H1 (cell line): ENCODE results near the gene TIMELESS. TPM values are rescaled to one million over a fixed set of nuclear protein-coding genes. Genes with fewer than 3 reads are reported as not detected.
"Not testable (repeated sequence)": the region's sequence is repeated elsewhere in the genome, so short reads cannot be mapped to it uniquely, and the experiment has no call there.

ENCODE experiments used
- CTCF ChIA-PET: fragments of 300-600 bp; sonication (Branson Sonifier 250); formaldehyde crosslinking; loops from one replicate; lab custom pipeline; 2021; ENCODE audit not compliant: partially characterized antibody; lab: Charles Lee
- POLR2A ChIA-PET: fragments of 300-600 bp; sonication (Branson Sonifier 250); formaldehyde crosslinking; loops from one replicate; lab custom pipeline; 2021; ENCODE audit warnings: inconsistent platforms; ENCODE audit not compliant: partially characterized antibody; lab: Charles Lee
- DNase-seq, 2 experiments: peaks; one replicate each; pipeline versions ENCODE4 v3.0.0 to v3.0.0-alpha.2; 2010 to 2022; ENCODE audit warnings: low spot score in 2 of 2, low read depth in 1 of 2, mixed read lengths in 1 of 2
- FAIRE-seq: peaks from 2 replicates; lab custom pipeline; 2011; peaks lifted over from hg19 to GRCh38; lab: Jason Lieb, UNC
- H2AFZ ChIP-seq: 2 replicates; pipeline ENCODE4 v1.8.1; 2012; ENCODE audit warnings: low read length, inconsistent platforms
- H2AK5ac ChIP-seq: 2 replicates; pipeline ENCODE4 v1.6.1; 2013; ENCODE audit warnings: low read depth, low read length
- H2BK120ac ChIP-seq: replicated peaks from 2 replicates; pipeline ENCODE3; 2013; ENCODE audit warnings: low read depth, low read length, inconsistent platforms
- H2BK12ac ChIP-seq: 2 replicates; pipeline ENCODE4 v1.6.1; 2013; ENCODE audit warnings: low read depth, low read length
- H2BK15ac ChIP-seq: 2 replicates; pipeline ENCODE4 v1.6.1; 2013; ENCODE audit warnings: low read length
- H2BK20ac ChIP-seq: 2 replicates; pipeline ENCODE4 v1.6.1; 2013; ENCODE audit warnings: low read length
- H2BK5ac ChIP-seq: 2 replicates; pipeline ENCODE4 v1.6.1; 2013; ENCODE audit warnings: low read depth, low read length
- H3K14ac ChIP-seq: 2 replicates; pipeline ENCODE4 v1.6.1; 2013; ENCODE audit warnings: inconsistent platforms; ENCODE audit not compliant: insufficient read length
- H3K18ac ChIP-seq: 2 replicates; pipeline ENCODE4 v1.6.1; 2013; ENCODE audit warnings: low read length; ENCODE audit errors: extremely low read depth
- H3K23ac ChIP-seq: 2 replicates; pipeline ENCODE4 v1.6.1; 2013; ENCODE audit warnings: inconsistent platforms; ENCODE audit not compliant: insufficient read length
- H3K23me2 ChIP-seq: 2 replicates; pipeline ENCODE4 v1.6.1; 2013; ENCODE audit warnings: low read depth, low read length
- H3K27ac ChIP-seq: 2 replicates; pipeline ENCODE4 v1.6.1; 2011; ENCODE audit warnings: low read depth, low read length, inconsistent platforms
- H3K27me3 ChIP-seq, 4 experiments: replicated peaks in 1 of 4; 1 replicate in 1 of 4; 2 replicates in 3 of 4; pipeline versions ENCODE4 v1.6.1 to v1.8.1; 2011 to 2013; ENCODE audit warnings: low read length in 3 of 4, mild to moderate bottlenecking in 3 of 4, inconsistent platforms in 2 of 4, mixed read lengths in 2 of 4, moderate library complexity in 1 of 4; ENCODE audit not compliant: control insufficient read depth in 3 of 4, insufficient read depth in 3 of 4; ENCODE audit errors: extremely low read depth in 1 of 4
- H3K36me3 ChIP-seq, 4 experiments: 2 replicates each; pipeline versions ENCODE4 v1.6.1 to v1.8.1; 2011 to 2013; ENCODE audit warnings: mild to moderate bottlenecking in 4 of 4, low read length in 3 of 4, moderate library complexity in 2 of 4, control low read depth in 1 of 4, inconsistent platforms in 1 of 4; ENCODE audit not compliant: insufficient read depth in 4 of 4, control insufficient read depth in 2 of 4
- H3K4ac ChIP-seq: replicated peaks from 2 replicates; pipeline ENCODE3; 2013; ENCODE audit warnings: low read length, low read depth, mixed read lengths, inconsistent platforms; ENCODE audit not compliant: insufficient read length
- H3K4me1 ChIP-seq, 4 experiments: replicated peaks in 1 of 4; 1 replicate in 1 of 4; 2 replicates in 3 of 4; pipeline versions ENCODE4 v1.6.1 to v1.8.1; 2011 to 2013; ENCODE audit warnings: low read length in 3 of 4, inconsistent platforms in 2 of 4, mixed read lengths in 1 of 4; ENCODE audit not compliant: insufficient read depth in 4 of 4, control insufficient read depth in 3 of 4
- H3K4me2 ChIP-seq, 2 experiments: 2 replicates each; pipeline versions ENCODE4 v1.6.1 to v1.8.1; 2011 to 2013; ENCODE audit warnings: low read depth in 2 of 2, low read length in 2 of 2, control low read depth in 1 of 2, inconsistent platforms in 1 of 2, mild to moderate bottlenecking in 1 of 2; ENCODE audit not compliant: insufficient read depth in 1 of 2
- H3K4me3 ChIP-seq, 4 experiments: fragments of 200-600, 300-600 bp in 1 of 4; sonication (generic), shearing (Covaris generic), sonication (Bioruptor Twin) in 1 of 4; 2 replicates each; pipeline versions ENCODE4 v1.5.1 to v1.8.1; 2011 to 2016; ENCODE audit warnings: low read length in 4 of 4, low read depth in 3 of 4, control low read depth in 2 of 4, inconsistent platforms in 2 of 4, mild to moderate bottlenecking in 2 of 4, mixed read lengths in 1 of 4, moderate library complexity in 1 of 4; ENCODE audit not compliant: insufficient read depth in 2 of 4; ENCODE audit errors: extremely low read depth in 1 of 4
- H3K56ac ChIP-seq: replicated peaks from 2 replicates; pipeline ENCODE3; 2013; ENCODE audit warnings: low read depth, mild to moderate bottlenecking, mixed read lengths, low read length, inconsistent platforms; ENCODE audit not compliant: insufficient read length
- H3K79me1 ChIP-seq: 2 replicates; pipeline ENCODE4 v1.6.1; 2013; ENCODE audit warnings: low read depth, low read length, control low read depth
- H3K79me2 ChIP-seq, 2 experiments: 2 replicates each; pipeline versions ENCODE4 v1.6.1 to v1.8.1; 2012 to 2013; ENCODE audit warnings: low read length in 2 of 2, mild to moderate bottlenecking in 2 of 2, inconsistent platforms in 1 of 2; ENCODE audit not compliant: insufficient read depth in 2 of 2, control insufficient read depth in 1 of 2
- H3K9ac ChIP-seq, 4 experiments: replicated peaks in 1 of 4; 1 replicate in 1 of 4; 2 replicates in 3 of 4; pipeline versions ENCODE4 v1.6.1 to v1.8.1; 2011 to 2013; ENCODE audit warnings: low read depth in 3 of 4, low read length in 3 of 4, control low read depth in 2 of 4, mild to moderate bottlenecking in 2 of 4, moderate library complexity in 2 of 4, inconsistent platforms in 1 of 4; ENCODE audit errors: extremely low read depth in 1 of 4
- H3K9me3 ChIP-seq, 2 experiments: 2 replicates each; pipeline versions ENCODE4 v1.6.1 to v1.8.1; 2012 to 2013; ENCODE audit warnings: mild to moderate bottlenecking in 2 of 2, moderate library complexity in 2 of 2, control low read depth in 1 of 2, inconsistent platforms in 1 of 2, low read depth in 1 of 2, low read length in 1 of 2, mixed read lengths in 1 of 2; ENCODE audit not compliant: insufficient read depth in 2 of 2
- H4K20me1 ChIP-seq, 2 experiments: replicated peaks in 1 of 2; 2 replicates each; pipeline versions ENCODE3 to v1.8.1; 2011 to 2013; ENCODE audit warnings: inconsistent platforms in 2 of 2, low read length in 2 of 2, mild to moderate bottlenecking in 1 of 2; ENCODE audit not compliant: insufficient read depth in 2 of 2, control insufficient read depth in 1 of 2
- H4K5ac ChIP-seq: 2 replicates; pipeline ENCODE4 v1.6.1; 2013; ENCODE audit warnings: low read length, low read depth, mixed read lengths, inconsistent platforms; ENCODE audit not compliant: insufficient read length
- H4K8ac ChIP-seq: 2 replicates; pipeline ENCODE4 v1.8.0; 2013; ENCODE audit warnings: mild to moderate bottlenecking, moderate library complexity, low read length, inconsistent platforms; ENCODE audit not compliant: insufficient read depth; ENCODE audit errors: extremely low read depth
- H4K91ac ChIP-seq: replicated peaks from 2 replicates; pipeline ENCODE3; 2013; ENCODE audit warnings: low read length, mixed read lengths, inconsistent platforms; ENCODE audit not compliant: insufficient read length
- WGBS, 2 experiments: shearing (Covaris generic) in 1 of 2; methylation state at CpG; one replicate each; pipeline versions ENCODE4 v1.1.6 to v1.1.7; 2013 to 2015; ENCODE audit warnings: low lambda C conversion rate in 2 of 2, mixed read lengths in 2 of 2, inconsistent platforms in 1 of 2, low coverage in 1 of 2, missing lambda C conversion rate in 1 of 2; ENCODE audit not compliant: insufficient replicate concordance in 2 of 2, insufficient coverage in 1 of 2, insufficient read length in 1 of 2; ENCODE audit errors: extremely low coverage in 1 of 2, missing lambda C conversion rate in 1 of 2; 5-methylcytosine and 5-hydroxymethylcytosine counted together
- polyA plus RNA-seq, 7 experiments: library from polyadenylated mRNA; depleted of rRNA in 3 of 7; stranded (reverse) in 5 of 7; unstranded in 2 of 7; fragments of >200 nt in 5 of 7; fragments of 200-250 nt in 2 of 7; gene quantifications; 1 replicate in 5 of 7; 2 replicates in 1 of 7; 4 replicates in 1 of 7; pipeline versions ENCODE4 v1.2.1 to v1.2.3, GENCODE V29; 2011 to 2013; ENCODE audit warnings: missing spikeins in 2 of 7, mixed read lengths in 2 of 7
- total RNA-seq: library from RNA; stranded (reverse); fragmentation: NEBNext Ultra II Directional; extraction: Animal tissue kit (Norgen Biotek cat#: 25700); gene quantifications from 2 replicates; pipeline ENCODE4 v1.2.1, GENCODE V29; 2021

TIMELESS gene
- total and polyA plus RNA-seq, 2 of the 8 experiments (the other 6 are each of a cell fraction or from before 2014, with no cell fraction given), result 17.1 to 86.7 TPM

GRCh38 chr12:56404227-56404626 is 45.0 kb downstream of the TIMELESS start:
- H3K27ac ChIP-seq, H3K4me1 ChIP-seq, H3K9ac ChIP-seq, H3K23me2 ChIP-seq, DNase-seq, H4K8ac ChIP-seq, H3K56ac ChIP-seq, H2AK5ac ChIP-seq, H3K27me3 ChIP-seq, FAIRE-seq, H2BK5ac ChIP-seq, H2BK12ac ChIP-seq, H3K36me3 ChIP-seq, H3K79me1 ChIP-seq, H4K91ac ChIP-seq, H3K4ac ChIP-seq, H3K18ac ChIP-seq, H3K4me2 ChIP-seq, H2BK120ac ChIP-seq, H2BK20ac ChIP-seq, H3K4me3 ChIP-seq, H4K20me1 ChIP-seq, H3K23ac ChIP-seq, H3K9me3 ChIP-seq, H2BK15ac ChIP-seq, H3K79me2 ChIP-seq, H3K14ac ChIP-seq, H4K5ac ChIP-seq, H2AFZ ChIP-seq, CTCF ChIA-PET, POLR2A ChIA-PET: not testable (repeated sequence)
- WGBS, 2 experiments, result 87% methylated on average over 3 of the region's 3 CpGs; no CpG with 5 or more reads in 1 of the 2 experiments

- H4K8ac ChIP-seq, H4K20me1 ChIP-seq, H3K56ac ChIP-seq, H3K9ac ChIP-seq, H2AK5ac ChIP-seq, H3K18ac ChIP-seq, H2BK15ac ChIP-seq, H3K4ac ChIP-seq, H3K79me2 ChIP-seq, POLR2A ChIA-PET, FAIRE-seq, H2BK20ac ChIP-seq, H4K5ac ChIP-seq, H2BK5ac ChIP-seq, H2BK12ac ChIP-seq, DNase-seq, H4K91ac ChIP-seq, H3K4me2 ChIP-seq, H3K36me3 ChIP-seq, H3K27ac ChIP-seq, H3K4me3 ChIP-seq, H3K23me2 ChIP-seq, H2AFZ ChIP-seq, H3K27me3 ChIP-seq, H3K79me1 ChIP-seq, H3K14ac ChIP-seq, H3K23ac ChIP-seq, H3K4me1 ChIP-seq, H2BK120ac ChIP-seq, H3K9me3 ChIP-seq, CTCF ChIA-PET: not testable (repeated sequence)
Observed at GRCh38 chr12:56401612-56402011, 47.6 kb downstream of the TIMELESS start.
